GM18499 (cell line): ENCODE data around the gene ZNF518A.
"Not testable (repeated sequence)": the region's sequence is repeated elsewhere in the genome, so short reads cannot be mapped to it uniquely, and the experiment has no call there.

ENCODE experiments used
- ATAC-seq: cut with Tn5 transposase; IDR thresholded peaks from one replicate; pipeline ENCODE4 v1.9.1; 2021; ENCODE audit warnings: moderate number of reproducible peaks; ENCODE audit not compliant: insufficient read depth, unreplicated experiment

ZNF518A gene

DNA sequence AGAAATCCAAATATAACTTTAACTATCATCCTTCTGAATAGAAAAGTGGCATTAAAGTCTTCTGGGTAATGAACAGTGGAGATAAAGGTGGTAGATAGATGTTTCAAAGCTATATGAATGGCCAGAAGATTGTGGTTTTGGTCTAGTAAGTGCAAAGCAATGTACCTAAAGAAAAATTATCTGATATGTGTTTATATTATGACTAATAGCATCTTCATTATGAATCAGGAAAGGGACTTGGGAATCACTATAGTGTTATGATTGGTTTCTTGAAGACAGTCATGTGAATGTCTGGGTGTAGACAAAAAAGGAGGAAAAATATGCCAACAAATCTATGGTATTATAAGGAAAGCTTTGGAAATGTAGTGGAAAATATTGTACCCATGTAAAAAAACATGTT, 3.0 kb downstream of the ZNF518A start:
- no peak for ATAC-seq

DNA sequence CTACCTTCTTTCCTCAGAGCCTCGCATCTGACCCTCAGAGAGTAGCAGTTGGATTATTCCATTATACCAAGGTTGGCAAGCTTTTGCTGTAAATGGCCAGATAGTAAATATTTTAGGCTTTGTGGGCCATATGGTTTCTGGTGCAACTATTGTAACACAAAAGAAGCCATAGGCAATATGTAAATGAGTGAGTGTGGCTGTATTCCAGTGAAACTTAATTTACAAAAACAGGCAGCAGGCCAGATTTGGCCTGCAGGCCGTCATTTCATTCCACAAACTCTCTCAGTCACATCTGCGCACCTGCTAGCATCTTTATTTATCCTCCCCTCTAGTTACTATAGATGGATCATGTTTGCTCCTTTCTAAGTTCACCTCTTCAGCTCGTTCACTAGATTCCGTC, 6.7 kb downstream of the ZNF518A start:
- no peak for ATAC-seq

DNA sequence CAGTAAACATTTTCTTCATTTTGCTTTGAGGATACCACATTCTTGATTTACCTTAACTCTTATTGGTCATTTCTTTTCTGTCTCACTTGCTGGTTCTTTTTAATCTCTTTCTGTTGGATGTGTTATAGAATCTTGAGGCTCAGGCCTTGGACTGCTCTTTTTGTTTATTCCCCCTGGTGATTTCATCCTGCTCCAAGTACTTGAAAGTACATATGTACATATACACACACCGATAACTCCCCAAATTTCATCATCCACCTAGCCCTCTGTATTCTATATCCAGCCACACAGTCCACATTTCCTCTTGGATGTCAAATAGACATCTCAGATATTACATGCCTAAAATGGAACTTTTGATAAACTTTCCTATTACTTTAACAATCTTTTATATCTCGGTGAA, 7.5 kb downstream of the ZNF518A start:
- ATAC-seq: no peak

DNA sequence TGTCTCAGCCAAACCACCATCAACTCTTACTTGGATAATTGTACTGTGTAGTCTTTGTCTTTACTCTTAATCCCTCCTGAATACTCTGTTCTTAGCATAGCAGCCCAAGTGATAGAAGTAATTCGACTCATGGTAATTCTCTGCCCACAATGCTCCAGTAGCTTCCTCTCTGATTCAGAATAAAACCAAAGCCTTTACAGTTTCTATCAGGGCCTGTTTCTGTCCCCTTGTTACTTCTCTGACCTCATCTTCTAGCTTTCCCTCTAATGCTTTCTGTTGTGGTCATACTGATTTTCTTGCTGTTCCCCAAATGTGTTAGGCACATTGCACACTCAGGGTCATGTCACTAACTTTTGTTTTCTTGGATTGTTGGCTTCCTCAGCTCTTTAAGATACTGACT, 8.0 kb downstream of the ZNF518A start:
- ATAC-seq: peak; percentile 85

DNA sequence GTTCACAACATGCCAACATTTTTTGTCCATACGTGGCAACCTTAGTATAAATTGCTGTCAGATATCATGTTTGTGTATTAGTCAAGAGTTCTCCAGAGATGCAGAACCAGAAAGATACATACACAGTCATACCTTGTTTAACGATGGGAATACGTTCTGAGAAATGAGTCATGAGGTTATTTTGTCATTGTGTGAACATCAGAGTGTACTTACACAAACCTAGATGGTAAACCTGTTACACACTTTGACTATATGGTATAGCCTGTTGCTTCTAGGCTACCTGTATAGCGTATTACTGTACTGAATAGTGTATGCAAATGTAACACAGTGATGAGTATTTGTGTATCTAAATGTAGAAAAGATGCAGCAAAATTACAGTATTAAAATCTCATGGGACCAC, 22.3 kb downstream of the ZNF518A start:
- ATAC-seq: no peak

DNA sequence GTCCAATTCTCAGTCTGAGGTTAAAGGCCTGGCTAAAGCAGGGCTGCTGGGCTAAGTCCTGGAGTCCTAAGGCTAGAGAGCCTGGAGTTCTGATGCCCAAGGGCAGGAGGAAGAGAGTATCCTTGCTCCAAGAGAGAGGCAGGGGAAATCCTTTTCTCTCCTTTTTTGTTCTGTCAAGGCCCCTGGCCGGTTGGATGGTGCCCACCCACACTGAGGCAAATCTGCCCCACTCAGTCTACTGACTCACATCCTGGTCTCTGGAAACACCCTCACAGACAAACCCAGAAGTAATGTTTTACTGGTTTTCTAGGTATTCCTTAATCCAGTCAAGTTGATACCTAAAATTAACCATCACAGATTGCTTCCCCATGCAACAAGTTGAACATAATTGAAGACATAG, 23.0 kb downstream of the ZNF518A start:
- ATAC-seq: no peak

DNA sequence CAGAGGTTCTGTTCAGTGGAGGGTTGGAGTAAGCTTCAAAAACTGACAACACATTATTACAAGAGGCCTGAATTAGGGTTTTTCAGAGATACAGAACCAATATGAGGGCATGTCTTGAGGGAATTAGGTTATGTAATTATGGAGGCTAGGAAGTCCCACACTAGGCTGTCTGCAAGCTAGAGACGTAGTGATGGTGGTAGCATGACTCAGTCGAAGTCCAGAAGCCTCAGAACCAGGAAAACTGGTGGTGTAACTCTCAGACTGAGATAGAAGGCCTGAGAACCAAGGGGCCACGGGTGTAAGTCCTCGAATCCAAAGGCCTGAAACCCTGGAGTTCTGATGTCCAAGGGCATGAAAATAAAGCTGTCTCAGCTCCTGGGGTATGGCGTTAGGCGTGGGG, 35.6 kb downstream of the ZNF518A start:
- ATAC-seq: no peak

DNA sequence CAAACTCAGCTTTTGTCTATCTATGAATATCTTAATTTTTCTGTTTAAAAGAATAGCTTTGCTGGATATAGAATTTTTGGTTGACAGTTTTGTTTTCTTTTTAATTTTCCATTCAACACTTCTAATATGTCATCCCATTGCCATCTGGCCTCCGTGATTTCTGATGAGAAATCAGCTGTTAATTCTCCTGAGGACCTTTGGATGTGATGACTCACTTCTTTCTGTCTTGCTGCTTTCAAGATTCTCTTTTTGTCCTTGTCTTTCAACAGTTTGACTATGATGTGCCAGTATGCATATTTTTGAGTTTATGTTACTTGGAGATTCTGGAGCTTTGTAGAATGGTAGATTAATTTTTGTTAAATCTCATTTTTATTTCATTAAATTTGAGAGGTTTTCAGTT, 38.4 kb downstream of the ZNF518A start:
- ATAC-seq: no peak

DNA sequence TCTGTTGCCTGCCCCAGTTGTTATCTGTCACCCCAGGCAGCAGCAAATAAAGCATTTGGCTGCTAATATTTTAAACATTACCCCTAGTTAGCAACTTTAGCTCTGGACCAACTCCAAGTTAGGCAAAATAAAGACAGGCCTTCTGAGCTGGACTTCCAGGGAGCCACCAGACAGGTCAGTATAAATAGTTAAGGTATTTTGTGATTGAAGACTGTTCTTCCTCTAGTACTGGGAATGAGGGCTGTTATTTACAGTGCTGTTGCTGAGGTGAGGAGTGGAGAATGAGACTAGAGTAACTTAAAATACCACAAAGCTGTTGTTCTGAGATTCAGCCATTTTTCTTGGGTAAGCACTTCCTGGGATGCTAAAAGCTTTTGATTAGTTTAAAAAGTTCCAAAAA, 40.1 kb downstream of the ZNF518A start:
- ATAC-seq: no peak

DNA sequence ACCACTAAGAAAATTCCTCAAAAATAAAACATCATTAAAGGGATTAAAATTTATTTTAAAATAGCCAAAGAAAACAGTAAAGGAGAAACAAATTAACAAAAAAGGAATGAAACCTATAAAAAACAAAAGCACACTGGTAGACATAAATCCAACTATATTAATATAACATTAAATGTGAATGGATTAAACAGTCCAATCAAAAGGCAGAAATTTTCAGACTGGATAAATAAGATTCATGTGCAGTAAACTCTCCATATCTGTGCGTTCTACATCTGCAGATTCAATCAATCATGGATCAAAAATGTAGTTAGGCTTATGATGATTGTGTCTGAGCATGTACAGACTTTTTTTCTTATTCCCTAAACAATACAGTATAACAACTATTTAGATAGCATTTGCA, 42.6 kb downstream of the ZNF518A start:
- no peak for ATAC-seq

DNA sequence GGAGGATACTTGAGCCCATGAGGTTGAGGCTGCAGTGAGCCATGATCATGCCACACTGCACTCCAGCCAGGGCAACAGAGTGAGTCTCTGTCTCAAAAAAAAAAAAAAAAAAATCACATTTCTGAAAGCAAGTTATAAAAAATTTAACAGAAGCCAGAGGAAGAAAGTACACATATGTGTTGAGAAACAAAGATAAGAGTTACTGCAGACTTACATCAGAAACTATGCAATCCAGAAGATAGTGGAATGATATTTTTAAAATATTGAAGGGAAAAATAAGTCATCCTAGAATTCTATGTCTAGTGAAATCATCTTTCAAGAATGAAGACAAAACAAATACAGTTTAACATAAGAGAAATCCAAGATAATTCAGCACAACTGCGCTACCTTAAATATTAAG, 46.9 kb downstream of the ZNF518A start:
- ATAC-seq: no peak

DNA sequence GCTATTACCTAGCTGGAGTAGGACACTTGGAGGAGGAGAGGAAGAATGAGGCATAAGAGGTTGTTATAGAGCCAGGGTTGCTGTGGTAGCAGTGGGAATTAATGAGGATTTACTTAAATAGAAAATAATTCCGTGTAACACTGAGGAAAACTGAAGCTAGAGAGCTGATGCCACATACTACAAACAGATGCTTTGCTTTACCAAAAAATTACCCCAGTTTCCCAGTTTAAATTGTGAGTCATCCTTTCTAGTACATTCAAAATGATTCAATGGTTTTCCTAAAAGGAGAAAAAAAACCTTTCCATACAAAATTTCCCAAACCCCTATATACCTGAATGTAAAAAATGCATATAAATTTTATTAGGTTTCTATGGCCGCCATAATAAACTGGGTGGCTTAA, 58.3 kb downstream of the ZNF518A start:
- no peak for ATAC-seq

DNA sequence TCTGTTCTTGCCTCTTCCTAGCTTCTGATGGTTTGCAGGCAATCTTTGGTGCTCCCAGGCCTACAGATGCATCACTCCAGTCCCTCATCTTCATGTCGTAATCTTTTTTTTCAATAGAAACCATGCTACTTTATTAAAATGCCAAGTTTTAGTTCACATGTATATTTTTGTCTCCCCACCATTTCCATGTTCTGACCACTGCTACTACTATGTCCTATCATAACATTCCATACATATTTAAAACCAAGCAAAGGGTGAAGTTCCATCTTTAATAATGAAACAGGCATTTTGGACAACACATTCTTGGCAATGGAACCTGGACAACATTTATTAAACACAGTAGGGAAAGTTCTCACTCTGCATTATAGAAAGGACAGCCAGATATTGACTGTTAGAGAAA, 58.8 kb downstream of the ZNF518A start:
- ATAC-seq: no peak

DNA sequence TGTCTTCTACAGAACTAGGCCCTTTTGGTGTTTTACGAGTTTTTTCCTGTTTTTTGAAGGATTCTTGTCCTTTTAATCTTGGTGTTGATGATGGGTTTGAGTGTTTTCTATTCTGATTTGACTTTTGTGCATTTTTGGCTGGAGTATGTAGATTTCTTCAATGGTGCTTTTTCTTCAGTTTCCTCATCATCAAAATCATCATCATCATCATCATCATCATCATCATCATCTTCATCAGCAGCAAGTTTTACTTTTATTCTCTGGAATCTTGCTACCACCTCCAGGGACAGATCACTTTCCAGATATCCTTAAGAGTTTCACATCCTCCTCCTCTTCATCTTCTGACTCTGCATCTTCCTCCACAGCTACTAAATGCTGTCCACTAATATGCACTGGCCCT, 59.4 kb downstream of the ZNF518A start:
- ATAC-seq: not testable (repeated sequence)

DNA sequence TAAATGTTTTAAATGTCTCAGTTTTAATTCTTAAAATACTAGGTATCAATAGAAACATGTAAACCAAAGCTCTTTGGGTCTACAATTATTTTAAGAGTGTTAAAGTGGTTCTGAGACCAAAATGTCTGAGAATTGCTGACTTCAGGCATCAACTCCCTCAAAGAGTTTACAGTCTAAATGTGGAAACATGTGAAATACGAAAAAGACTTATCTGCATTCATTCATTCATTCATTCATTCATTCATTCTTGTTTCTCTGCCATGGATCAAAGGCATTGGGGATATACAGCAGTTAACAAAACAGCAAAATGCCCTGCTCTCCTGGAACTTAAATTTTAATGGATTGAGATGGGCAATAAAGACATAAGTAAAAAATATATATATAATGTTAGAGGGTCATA, 71.4 kb downstream of the ZNF518A start:
- ATAC-seq: no peak

DNA sequence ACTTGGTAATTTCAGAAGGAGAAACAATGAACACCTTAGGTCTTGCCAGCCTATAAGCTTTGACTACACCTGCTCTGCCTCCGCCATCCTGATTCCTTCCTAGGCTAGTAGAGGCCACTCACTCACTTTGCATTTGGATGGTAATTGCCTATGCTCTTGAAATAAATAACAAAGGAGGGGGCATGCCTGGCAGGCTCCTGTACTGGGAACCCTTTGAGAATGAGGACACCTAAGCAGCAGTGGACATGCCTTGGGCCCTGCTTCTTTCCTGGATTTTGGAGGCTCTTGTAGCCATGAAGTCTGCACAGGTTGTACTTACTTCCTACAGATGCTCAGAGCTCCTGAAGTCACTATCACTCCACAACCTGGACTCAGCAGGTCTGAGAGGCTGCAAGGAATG, 75.5 kb downstream of the ZNF518A start:
- ATAC-seq: no peak

DNA sequence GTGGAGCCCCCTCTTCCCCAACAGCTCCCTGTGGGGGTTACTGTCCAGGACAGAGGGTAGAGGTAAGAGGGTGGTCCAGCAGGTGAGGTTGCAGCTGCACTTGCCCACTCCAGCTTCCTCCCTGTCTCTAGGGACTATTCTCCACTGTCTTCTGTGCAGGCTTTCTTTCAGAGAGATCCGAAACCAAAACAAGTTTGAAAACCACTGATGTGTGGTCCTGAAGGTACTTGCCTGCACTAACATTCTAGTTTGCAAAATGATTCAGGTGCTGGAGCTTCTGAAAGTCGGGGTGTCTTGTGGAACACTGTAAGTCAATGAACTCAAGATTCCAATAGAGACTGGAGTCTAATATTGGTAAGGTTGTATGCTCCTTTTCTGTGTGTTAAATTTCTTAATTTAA, 78.2 kb downstream of the ZNF518A start:
- ATAC-seq: peak; percentile 58

DNA sequence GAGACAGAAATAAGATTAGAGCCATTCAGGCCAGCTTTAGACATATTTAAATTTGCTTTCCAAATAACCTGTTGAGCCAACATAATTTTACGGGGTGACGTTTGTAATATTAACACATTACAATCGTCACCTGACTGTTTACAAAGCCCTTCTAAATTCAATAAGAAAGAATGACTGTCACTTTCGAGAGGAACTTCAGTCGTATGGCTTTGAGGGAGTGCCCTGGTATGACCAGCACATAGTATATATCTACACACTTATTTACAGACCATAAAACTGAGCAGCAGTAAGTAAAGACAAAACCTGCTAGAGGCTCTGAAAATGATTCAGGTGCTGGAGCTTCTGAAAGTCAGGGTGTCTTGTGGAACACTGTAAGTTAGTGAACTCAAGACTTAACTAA, 78.8 kb downstream of the ZNF518A start:
- no peak for ATAC-seq

DNA sequence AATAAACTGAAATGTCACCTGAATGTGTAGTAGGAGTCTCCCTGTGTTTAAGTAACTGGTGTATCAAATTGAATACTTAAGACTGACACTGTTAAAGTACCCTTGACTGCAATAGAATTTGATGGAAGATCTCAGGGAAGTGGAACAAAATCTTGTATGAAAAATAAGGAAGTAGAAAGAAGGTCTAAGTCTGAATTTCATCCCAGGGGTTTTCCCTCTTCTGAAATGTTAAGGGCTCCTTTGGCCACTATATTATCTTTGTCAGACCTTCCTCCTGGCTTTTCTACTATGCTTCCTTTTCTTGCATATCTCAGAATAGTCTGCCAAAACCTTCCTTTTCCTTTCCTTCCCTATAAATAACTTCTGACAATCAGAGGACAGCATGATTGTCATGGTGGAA, 81.7 kb downstream of the ZNF518A start:
- no peak for ATAC-seq

DNA sequence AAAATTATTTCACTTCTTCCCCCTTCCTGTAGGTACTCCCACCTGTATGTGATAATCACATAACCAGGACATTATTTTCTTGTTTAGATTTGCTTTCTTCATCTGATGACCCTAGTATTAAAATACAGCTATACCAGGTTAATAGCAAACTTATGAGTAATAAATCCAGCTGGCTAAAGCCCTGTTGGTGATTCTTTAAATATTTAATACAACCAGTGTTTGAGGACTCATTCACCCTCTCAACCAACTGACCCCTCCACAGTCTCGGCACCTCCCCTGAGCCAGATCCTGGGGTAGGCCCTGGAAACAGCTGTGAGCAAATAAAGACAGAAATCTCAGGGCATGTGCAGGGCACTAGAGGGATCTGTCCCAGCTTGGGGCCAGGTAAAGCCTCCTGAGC, 82.8 kb downstream of the ZNF518A start:
- no peak for ATAC-seq
